Activated CD8-positive, alpha-beta memory T cell treated with anti-CD3 and anti-CD28 coated beads, Interleukin-2, amount 10 ng/mL, durations not matched to agents 7 days and 5 days (primary cell): ENCODE results near the gene SLC1A7. TPM values are rescaled to one million over a fixed set of nuclear protein-coding genes. Genes with fewer than 3 reads are reported as not detected.

ENCODE experiments used
- ATAC-seq: fragments of 150-1000 bp; cut with Tn5 transposase; one replicate; pipeline ENCODE4 v1.10.0; 2021; ENCODE audit warnings: moderate library complexity
- CTCF ChIA-PET: fragments of 350-600 bp; sonication (Branson Sonifier 250); formaldehyde crosslinking; loops from one replicate; lab custom pipeline; 2021; ENCODE audit warnings: antibody characterized with exemption; lab: Charles Lee
- DNase-seq: peaks from one replicate; pipeline ENCODE4 v3.0.0-alpha.2; 2020
- H3K27ac Mint-ChIP-seq: one replicate; pipeline ENCODE4 v1.8.0; 2021; ENCODE audit warnings: mild to moderate bottlenecking, mixed read lengths
- H3K27me3 Mint-ChIP-seq: one replicate; pipeline ENCODE4 v1.8.0; 2021; ENCODE audit warnings: mixed read lengths
- H3K36me3 Mint-ChIP-seq: one replicate; pipeline ENCODE4 v1.8.0; 2021; ENCODE audit warnings: mild to moderate bottlenecking, mixed read lengths
- H3K4me1 Mint-ChIP-seq: one replicate; pipeline ENCODE4 v1.8.0; 2021; ENCODE audit warnings: mixed read lengths
- H3K4me3 Mint-ChIP-seq: one replicate; pipeline ENCODE4 v1.8.0; 2021; ENCODE audit warnings: mild to moderate bottlenecking, moderate library complexity, mixed read lengths
- H3K9me3 Mint-ChIP-seq: one replicate; pipeline ENCODE4 v1.8.0; 2022; ENCODE audit warnings: low read depth, mixed read lengths
- total RNA-seq, 2 experiments: library from RNA; stranded (reverse); gene quantifications; one replicate each; pipeline ENCODE4 v1.2.3, GENCODE V29; 2021

Gene SLC1A7
- total RNA-seq, 2 experiments from 2014 or later: not detected

DNA sequence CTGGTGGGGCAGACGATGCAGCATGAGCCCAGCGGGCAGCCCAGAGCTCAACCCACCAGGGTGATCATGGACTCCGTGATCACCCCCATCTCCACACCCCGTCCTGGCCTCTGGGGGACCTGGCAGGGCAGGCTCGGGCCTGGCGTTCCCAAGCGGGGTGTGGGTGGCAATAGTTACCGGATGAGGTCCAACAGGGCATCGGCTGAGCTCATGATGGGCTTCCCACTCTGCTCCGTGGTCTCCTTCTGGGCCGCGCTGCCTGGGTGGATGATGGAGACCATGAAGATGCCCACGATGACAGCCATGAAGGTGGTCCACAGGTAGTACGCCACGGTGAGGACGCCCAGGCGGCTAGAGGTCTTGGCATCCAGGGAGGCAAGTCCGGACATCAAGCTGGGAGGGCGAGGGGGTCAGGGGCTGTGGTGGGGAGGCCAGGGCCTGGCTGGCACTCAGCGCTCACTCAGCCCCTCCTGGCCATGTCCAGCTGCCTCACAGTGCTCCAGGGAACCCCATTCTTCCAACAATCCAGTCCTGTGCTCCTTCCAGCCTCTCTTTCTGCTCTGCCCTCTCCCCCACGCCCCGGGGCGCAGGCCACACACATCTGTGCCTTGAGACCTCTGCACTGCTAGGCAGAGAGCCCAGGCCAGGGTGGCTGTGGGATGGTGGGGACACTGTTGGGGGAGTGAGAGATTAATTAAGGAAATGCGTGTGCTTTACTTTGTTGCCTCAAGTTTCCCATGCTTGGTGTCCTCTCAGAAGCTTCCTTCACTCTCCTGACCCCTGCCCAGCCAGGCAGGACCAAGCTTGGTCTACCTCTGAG lies 27.6 kb downstream of the SLC1A7 start:
- DNase-seq (no peak), ATAC-seq (no peak)
- Mint-ChIP-seq H3K4me3 (no peak overlapping the region), H3K4me1 (no peaks in the 10 kb centered on the region), H3K27ac (no peak overlapping the region), H3K27me3 (no peaks in the 10 kb centered on the region), H3K36me3 (no peaks in the 10 kb centered on the region), H3K9me3 (no peaks in the 10 kb centered on the region)
- CTCF ChIA-PET: no interaction called here

DNA sequence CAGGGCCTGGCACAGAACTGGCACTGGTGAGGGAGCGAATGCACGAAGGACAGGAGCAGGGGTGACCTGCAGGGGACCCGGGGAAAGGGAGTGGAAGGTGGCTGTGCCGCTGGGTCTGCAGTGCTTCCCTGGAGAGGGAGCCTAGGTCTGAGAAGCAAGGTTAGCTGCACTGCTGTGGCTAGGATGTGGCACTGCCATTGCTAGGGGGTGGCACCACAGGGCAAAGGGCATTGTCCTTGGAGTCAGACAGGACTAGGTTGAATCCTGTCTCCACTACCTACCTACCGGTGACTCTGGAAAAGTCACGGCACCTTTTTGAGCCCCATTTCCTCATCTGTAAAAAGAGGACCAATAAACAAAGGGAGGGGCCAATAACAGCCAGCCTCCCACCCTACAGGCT lies 28.3 kb downstream of the SLC1A7 start:
- H3K4me1 Mint-ChIP-seq: no peaks in the 10 kb centered on the region
- no peak overlapping the region for H3K27ac Mint-ChIP-seq
- no peaks in the 10 kb centered on the region for H3K36me3 Mint-ChIP-seq
- no peak overlapping the region for H3K4me3 Mint-ChIP-seq
- CTCF ChIA-PET: no interaction called here
- no peak for DNase-seq
- ATAC-seq: no peak
- no peaks in the 10 kb centered on the region for H3K27me3 Mint-ChIP-seq
- no peaks in the 10 kb centered on the region for H3K9me3 Mint-ChIP-seq

DNA sequence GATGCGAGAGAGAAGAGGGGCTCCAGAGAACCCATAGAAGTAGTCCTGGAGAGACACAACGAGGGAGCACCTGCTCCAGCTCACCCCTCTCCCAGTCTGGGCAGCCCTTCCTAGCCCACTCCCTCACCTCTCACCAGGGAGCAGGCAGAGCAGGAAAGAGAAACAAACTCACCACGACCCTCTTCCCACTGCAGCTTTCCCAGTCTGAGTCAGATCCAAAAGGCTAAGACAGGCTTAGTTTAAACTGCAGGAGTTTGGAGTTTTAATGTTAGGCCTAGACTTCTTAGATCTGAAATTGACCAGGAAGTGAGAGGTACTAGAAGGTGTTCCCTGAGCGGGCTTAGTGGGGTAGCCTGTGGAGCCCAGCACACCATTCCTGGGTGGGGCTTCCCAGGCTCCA lies 29.6 kb downstream of the SLC1A7 start:
- CTCF ChIA-PET: no interaction called here
- Mint-ChIP-seq H3K27me3 (peaks cover 4% of the 10 kb centered on the region), H3K4me1 (peaks cover 3% of the 10 kb centered on the region), H3K4me3 (no peak overlapping the region), H3K27ac (no peak overlapping the region), H3K9me3 (no peaks in the 10 kb centered on the region), H3K36me3 (no peaks in the 10 kb centered on the region)
- ATAC-seq (no peak), DNase-seq (no peak)

DNA sequence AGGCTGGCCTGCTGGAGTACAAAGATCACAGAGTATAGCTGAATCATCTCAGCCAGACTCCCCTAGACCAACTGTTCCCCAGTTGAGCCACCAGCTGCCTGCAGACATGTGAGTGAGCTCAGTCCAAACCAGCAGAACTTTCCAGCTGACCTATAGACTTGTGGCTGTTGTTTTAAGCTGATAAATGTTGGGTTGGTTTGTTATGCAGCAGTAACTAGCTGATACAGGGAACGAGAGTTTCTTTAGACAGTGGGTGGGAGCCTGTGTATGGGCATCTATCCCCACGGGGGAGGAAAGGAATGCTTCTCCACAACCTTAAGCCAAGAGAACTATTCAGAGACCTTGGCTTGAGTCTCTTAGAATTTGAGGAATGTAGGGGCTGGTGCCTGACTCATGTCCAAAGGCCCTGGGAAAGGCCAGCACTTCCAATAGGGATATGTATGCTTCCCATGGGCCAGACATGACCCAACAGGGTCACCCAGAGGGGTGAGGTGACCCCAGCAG lies 30.1 kb downstream of the SLC1A7 start:
- H3K9me3 Mint-ChIP-seq: no peaks in the 10 kb centered on the region
- H3K4me1 Mint-ChIP-seq: peaks cover 8% of the 10 kb centered on the region
- H3K27ac Mint-ChIP-seq: no peak overlapping the region
- DNase-seq (no peak), ATAC-seq (no peak)
- H3K4me3 Mint-ChIP-seq: no peak overlapping the region
- H3K36me3 Mint-ChIP-seq: no peaks in the 10 kb centered on the region
- peaks cover 8% of the 10 kb centered on the region for H3K27me3 Mint-ChIP-seq
- CTCF ChIA-PET: no interaction called here

DNA sequence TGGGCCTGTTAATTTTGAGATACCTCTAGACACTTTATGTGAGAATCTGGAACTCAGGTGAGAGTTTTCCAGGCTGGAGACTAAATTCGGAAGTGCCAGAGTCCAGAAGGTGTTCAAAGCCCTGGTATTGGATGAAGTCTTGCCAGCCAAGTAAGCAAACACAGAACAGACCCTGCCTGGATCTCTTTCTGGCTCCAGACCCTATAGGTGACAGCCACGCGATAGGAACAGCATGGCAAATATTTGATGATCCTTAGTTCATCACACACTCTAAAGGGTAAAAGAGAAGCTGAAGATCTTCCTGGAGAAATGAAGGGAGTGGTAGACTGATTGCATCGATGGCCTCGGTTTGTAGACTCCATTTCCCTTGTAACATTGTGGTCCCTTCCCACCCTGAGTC lies 30.7 kb downstream of the SLC1A7 start:
- Mint-ChIP-seq H3K9me3 (no peaks in the 10 kb centered on the region), H3K36me3 (no peaks in the 10 kb centered on the region), H3K4me3 (no peak overlapping the region), H3K27me3 (peaks cover 10% of the 10 kb centered on the region), H3K4me1 (peaks cover 8% of the 10 kb centered on the region), H3K27ac (no peak overlapping the region)
- CTCF ChIA-PET: no interaction called here
- ATAC-seq (no peak), DNase-seq (no peak)

DNA sequence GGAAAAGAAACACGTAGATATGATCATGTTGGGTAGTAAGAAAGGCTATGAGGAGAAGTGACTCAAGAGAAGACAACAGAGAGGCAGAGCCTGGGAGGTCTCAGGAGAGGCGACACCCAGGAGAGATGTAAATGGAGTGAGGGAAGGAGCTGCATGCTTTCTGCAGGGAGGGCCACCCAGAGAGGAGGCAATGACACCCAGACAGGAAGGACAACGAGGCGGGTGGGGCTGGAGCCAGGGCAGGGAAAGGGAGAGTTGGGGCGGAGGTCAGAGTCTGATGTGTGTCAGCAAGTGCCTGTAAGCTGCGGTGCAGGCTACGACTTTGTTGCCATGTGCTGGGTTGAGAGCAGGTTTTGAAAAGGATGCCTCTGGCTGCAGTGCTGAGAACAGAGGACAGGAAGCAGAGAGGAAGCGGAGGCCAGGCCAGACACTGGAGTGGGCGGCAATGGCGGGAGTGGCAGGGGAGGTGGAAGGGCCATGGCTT lies 31.3 kb downstream of the SLC1A7 start:
- no peak for DNase-seq
- Mint-ChIP-seq H3K4me1 (peaks cover 8% of the 10 kb centered on the region), H3K27me3 (peaks cover 10% of the 10 kb centered on the region), H3K27ac (no peak overlapping the region), H3K4me3 (no peak overlapping the region), H3K36me3 (no peaks in the 10 kb centered on the region), H3K9me3 (no peaks in the 10 kb centered on the region)
- CTCF ChIA-PET: no interaction called here
- no peak for ATAC-seq

DNA sequence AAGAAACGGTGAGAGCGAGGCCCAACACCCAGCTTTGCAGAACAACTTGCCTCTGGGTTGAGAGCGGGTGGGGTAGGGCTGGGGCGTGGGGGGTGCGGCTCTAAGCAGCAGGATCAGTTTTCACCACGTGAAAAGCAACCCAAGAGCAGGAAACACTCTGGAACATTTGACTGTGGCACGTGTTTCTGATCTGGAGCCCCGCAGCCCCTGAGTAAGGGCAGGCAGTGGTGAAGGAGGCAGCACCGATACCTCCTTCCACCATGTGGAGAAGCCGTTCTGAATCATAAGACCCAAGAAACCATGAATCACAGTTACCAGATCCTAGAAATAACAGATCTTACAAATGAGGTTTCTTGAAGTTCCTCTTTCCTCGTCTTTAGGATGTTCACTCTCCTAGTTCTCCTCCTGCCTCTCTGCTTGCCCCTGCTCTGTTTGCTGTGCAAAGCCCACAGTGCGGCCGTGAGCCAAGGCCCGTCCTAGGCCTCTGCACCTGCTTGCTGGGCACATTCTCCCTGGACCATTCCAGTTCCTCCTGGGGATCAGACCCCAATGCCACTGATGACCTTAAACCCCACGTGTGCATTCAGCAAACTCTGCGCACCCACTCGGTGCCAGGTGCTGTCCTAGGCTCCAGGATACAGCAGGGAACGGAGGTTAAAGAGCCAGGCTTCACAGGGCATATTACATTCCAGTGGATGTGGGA lies 31.9 kb downstream of the SLC1A7 start:
- CTCF ChIA-PET: no interaction called here
- no peak for ATAC-seq

DNA sequence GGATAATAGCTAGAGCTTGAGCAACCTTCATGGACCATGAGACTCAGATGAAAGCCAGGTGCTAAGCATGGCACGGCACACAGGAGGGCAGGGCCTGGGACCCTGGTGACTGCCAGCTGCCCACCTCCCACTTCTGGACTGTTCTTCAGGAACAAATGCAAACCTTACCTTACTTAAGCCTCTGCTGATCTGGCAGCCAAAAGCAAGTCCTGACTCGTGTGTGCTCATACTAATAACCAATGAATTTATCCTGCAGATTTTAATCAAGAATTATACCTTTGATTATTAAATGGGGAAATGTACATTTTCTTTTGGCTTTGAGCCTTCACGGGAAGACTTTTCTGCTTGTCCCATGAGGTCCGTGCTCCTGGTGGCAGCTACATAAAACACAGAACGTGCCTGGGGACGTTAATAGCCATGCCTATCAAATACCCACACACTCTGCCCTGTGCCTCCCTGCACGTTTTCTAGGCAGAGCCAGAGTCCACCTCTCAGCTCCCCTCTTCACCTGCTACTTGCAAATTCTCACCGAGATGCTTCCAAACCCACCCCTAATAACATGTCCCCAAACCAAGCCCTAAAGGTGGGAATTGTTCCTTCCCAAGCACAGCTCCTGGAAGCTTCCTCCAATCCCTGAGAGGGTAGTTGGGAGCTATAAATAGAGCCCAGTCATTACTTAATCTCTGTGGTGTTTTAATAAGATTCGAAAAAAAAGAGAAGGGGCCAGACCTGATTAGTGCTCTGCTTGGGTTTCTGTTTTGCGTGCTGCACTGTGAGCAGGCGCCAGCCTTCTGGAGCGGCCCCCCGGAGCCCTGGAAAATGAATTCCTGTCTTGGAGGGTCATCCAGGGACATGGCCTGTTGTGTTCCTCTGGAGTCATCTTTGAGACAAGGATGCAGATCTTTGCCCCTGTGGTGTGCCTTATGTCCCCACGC lies 33.5 kb downstream of the SLC1A7 start:
- Mint-ChIP-seq H3K4me3 (no peak overlapping the region), H3K9me3 (no peaks in the 10 kb centered on the region), H3K36me3 (no peaks in the 10 kb centered on the region), H3K4me1 (peaks cover 8% of the 10 kb centered on the region), H3K27me3 (peaks cover 10% of the 10 kb centered on the region), H3K27ac (no peak overlapping the region)
- DNase-seq (no peak), ATAC-seq (no peak)
- CTCF ChIA-PET: no interaction called here

More for the DNA sequence above, 31.9 kb downstream of the SLC1A7 start:
- peaks cover 10% of the 10 kb centered on the region for H3K27me3 Mint-ChIP-seq
- no peak for DNase-seq
- no peak overlapping the region for H3K4me3 Mint-ChIP-seq
- H3K9me3 Mint-ChIP-seq: no peaks in the 10 kb centered on the region
- no peak overlapping the region for H3K27ac Mint-ChIP-seq
- H3K4me1 Mint-ChIP-seq: peaks cover 8% of the 10 kb centered on the region
- H3K36me3 Mint-ChIP-seq: no peaks in the 10 kb centered on the region

DNA sequence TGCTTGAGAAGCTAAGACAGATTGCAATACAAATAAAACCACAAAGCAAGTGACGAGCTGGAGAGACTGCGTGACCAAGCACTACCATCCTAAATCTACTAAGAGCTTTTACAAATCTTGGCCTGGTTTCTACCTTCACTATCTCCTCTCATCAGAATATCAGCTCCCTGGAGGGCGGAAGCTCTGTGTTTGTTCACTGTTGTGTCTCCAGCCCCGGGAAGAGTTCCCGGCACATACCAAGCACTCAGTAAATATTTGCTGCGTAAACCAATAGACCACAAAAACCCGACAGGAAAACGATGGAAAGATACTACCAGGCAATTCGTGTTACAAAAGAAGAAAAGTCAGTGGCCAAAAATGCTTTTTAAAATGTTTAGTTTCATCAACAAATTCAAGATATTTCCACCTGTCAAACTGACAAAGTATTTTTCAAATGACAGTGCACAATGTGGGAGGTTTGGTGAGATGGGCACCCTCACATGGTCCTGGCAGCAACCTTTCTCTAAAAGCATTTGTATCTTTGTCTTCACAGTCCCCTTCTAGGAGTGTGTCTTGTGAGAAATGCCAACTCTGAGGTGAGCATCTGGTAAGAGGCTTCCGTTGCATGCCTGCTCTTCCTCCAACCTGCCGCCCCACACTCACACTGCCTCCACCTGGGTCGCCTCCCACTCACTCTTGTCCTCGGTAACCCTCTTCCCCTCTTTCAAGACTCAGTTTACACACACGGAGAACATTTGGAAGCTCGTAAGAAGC lies 34.7 kb downstream of the SLC1A7 start:
- DNase-seq: no peak
- Mint-ChIP-seq H3K36me3 (no peaks in the 10 kb centered on the region), H3K9me3 (no peaks in the 10 kb centered on the region), H3K4me1 (peaks cover 8% of the 10 kb centered on the region), H3K27ac (no peak overlapping the region), H3K27me3 (peaks cover 10% of the 10 kb centered on the region), H3K4me3 (no peak overlapping the region)
- CTCF ChIA-PET: interaction anchor here (0.8 kb wide), 1 partner anchor 75 kb away, joined by 3 read pairs; no protein-coding TSS in a partner anchor
- no peak for ATAC-seq

DNA sequence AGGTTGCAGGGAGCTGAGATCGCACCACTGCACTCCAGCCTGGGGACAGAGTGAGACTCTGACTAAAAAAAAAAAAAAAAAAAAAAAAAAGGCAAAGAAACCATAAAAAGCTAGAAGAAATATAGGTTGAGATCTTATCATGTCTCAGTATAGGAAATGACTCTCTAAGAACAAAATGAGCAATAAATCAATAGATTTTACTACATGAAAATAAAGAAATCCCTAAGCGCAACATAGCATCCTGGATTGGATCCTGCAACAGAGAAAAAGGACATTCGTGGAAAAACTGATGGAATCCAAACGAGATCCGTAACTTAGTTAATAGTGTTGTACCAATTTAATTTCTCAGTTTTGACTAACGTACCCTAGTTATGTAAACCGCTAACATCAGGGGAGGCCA lies 35.3 kb downstream of the SLC1A7 start:
- no peaks in the 10 kb centered on the region for H3K9me3 Mint-ChIP-seq
- CTCF ChIA-PET: no interaction called here
- DNase-seq (no peak), ATAC-seq (no peak)
- H3K27me3 Mint-ChIP-seq: peaks cover 10% of the 10 kb centered on the region
- H3K27ac Mint-ChIP-seq: no peak overlapping the region
- no peaks in the 10 kb centered on the region for H3K36me3 Mint-ChIP-seq
- no peak overlapping the region for H3K4me3 Mint-ChIP-seq
- peaks cover 8% of the 10 kb centered on the region for H3K4me1 Mint-ChIP-seq

DNA sequence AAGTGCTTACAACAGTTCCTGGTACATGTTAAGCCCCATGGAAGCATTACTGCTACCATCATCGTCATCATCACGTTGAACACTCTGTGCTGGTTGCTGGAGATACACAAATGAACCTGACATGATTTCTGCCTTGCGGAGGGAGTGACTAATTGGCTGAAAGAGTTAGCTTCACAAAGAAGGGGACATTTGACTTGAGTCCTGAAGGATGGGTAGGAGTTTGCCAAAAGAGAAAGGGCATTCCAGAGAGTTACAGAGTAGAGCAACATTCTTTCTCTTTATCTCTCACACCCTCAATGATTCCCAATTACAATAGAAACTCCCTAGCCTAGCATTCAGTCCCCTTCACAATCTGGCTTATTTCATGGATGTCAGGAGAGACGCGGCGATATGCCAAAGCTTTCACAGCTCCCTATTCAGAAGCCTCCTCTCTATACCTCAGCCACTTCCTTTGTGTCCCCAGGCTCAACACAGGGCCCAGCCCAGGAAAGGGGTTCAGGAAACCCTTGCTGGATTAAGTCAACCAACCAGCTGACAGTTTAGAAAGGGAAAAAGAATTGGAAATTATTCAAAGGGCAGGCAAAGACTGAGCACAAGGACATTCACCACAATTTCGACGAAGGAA lies 38.0 kb downstream of the SLC1A7 start:
- Mint-ChIP-seq H3K27me3 (peaks cover 10% of the 10 kb centered on the region), H3K4me1 (peaks cover 8% of the 10 kb centered on the region), H3K36me3 (no peaks in the 10 kb centered on the region), H3K4me3 (no peak overlapping the region), H3K9me3 (no peaks in the 10 kb centered on the region), H3K27ac (no peak overlapping the region)
- CTCF ChIA-PET: no interaction called here
- DNase-seq (no peak), ATAC-seq (no peak)

DNA sequence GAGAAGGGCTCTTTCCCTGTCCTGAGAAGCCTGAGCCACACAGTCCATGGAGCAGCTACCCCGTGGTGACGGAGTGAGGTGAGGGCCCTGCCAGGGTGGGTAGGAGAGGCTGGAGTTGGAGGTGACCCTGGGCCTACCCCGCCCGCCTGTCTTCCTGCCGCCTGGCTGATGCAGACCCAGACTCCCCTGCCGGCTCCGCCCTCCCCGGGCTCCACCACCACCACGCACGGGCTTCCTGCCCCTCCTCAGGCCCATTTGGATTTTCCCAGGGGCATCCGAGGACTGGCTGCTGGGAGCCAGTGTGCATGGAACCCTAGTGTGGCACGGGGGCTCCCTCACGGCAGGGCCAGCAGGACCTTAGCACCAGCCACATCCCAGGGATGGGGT lies 47.9 kb downstream of the SLC1A7 start:
- no peaks in the 10 kb centered on the region for H3K27me3 Mint-ChIP-seq
- CTCF ChIA-PET: no interaction called here
- no peak overlapping the region for H3K4me3 Mint-ChIP-seq
- no peaks in the 10 kb centered on the region for H3K4me1 Mint-ChIP-seq
- no peak overlapping the region for H3K27ac Mint-ChIP-seq
- ATAC-seq (no peak), DNase-seq (no peak)
- H3K36me3 Mint-ChIP-seq: no peaks in the 10 kb centered on the region
- H3K9me3 Mint-ChIP-seq: no peaks in the 10 kb centered on the region
